Activated T-cell treated with anti-CD3 and anti-CD28 coated beads for 48 hours (primary cell): ENCODE measurements around the gene RYR3.
"Not testable (repeated sequence)": the region's sequence is repeated elsewhere in the genome, so short reads cannot be mapped to it uniquely, and the experiment has no call there.

Experiments used
- DNase-seq: peaks from one replicate; pipeline ENCODE4 v3.0.0-alpha.2; 2020; ENCODE audit warnings: low read depth

RYR3 gene

DNA sequence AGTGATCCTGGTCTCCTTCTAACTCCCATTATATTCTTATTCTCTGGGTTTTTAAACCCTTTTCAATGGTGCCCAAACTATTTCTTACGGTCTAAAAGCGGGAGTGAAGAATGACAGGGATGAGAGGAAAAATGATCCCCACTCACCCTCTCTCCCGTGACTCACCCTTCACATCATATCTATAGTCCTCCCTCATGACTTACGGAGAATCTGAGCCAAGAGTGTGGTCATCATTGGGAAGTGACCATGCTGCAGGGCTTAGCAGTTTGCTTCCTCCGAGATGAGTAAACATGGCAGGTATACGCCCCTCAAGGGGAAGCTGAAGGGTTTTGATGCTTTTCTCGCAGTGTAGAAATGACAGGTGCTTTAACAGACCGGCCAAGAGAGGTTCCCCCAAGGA, 274.0 kb downstream of the RYR3 start:
- DNase-seq: no peak

DNA sequence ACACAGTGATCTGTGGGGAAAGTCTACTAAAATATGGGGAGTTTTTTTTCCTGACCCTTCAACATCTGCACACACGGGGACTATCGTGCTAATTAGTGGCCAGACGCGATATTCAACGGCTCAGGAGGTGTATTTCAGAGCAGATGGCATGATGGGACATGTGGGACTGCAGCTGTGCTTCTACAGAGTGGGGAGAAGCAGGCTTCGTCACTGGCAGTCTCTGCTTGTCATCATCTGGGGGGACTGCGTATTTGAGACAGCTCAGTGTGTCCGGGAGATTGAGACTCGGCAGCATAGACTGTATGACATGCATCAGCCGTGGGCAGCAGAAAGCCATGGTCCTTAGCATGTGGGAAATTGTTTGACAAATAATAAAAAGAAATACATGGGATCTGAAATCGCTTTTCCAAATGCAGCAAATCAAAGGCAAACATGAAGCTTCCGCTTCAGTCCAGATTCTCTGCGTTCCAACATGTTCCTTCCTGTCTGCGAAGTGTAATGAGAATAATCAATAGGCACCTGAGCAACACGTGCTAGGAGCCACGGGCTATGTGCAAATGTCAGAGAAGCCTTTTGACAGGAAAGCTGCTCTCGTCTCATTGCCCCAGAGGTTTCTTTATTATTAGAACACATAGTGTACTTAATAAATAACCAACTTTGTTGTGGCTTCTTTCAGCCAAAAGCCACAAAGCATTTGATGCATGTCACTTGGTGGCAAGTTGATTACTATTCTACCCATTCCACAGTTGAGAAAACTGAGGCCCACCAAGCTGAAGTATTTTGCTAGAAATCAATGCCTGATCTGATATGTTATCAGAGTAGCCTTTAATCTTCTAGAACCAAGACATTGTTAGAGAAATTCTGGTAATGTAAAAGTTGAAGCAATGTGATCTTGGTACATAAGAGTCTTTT, 276.3 kb downstream of the RYR3 start:
- DNase-seq: no peak

DNA sequence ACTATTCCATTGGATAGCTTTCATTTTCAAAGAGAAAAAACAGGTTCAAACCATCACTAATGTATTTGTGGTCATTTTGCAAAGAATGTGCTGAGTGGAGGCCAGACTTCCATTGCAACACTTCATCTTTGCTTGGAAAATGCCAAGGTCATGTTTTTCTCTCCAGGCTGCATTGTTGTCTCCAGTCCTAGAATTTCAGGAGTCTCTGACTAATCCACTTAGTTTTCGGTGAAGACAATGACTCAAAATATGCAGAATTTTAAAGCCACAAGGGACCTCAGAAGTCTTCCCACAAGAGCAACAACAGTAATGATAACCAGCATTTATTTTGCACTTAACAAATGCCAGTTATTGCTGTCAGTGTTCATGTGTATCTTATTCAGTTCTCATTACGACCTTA, 277.0 kb downstream of the RYR3 start:
- no peak for DNase-seq

GRCh38 chr15:33592864-33593263, 282.1 kb downstream of the RYR3 start:
- DNase-seq: no peak

- not testable (repeated sequence) for DNase-seq
Observed at GRCh38 chr15:33598382-33598781, 287.6 kb downstream of the RYR3 start.

GRCh38 chr15:33600212-33600611, 289.4 kb downstream of the RYR3 start:
- DNase-seq: no peak

- DNase-seq: no peak
Observed at GRCh38 chr15:33601461-33601860, 290.7 kb downstream of the RYR3 start.

DNA sequence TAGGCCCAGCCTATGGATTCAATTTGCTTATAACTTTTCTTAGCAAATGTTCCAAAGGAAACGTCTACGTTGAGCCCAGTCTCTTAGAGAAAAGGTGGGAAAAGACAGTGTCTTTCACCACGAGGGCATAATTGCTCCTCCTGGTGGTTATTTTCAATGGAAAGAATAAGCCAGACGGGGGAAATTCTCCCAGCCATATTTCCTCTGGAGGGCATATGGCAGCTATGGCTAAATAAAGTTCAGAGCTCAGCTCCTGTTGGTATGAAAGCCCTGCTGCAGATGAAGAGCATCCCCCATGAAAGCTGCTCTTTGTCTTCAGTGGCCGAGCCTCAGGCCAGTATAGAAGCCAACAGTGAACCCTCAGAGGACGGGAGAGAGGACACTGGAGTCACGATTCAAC, 297.9 kb downstream of the RYR3 start:
- DNase-seq: no peak

DNA sequence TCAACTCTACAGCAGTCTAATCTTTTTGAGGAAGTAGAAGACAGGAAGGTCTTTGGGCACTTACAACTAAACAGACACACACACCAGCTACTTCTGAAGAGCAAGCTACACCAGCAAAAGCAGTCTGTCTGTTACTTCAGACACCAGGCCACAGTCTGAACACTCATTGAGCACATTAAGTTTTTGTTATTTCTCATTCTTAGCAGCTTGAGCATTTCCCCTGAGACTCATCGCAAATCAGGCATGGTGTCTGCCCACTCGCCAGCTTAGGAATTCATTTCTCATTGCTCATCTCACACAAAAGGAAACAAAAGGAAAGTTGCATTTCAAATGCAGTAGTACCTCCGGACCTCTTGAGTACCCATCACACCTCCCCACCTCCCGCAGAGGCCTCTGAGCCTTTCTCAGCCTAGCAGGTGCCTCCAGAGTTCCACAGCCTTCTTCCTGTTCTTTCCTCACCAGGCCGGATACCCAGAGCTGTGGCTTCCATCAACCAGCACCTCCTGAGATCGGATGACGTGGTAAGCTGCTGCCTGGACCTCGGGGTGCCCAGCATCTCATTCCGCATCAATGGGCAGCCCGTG, 302.0 kb downstream of the RYR3 start:
- DNase-seq: no peak

- no peak for DNase-seq
Observed at GRCh38 chr15:33616475-33616874, 305.7 kb downstream of the RYR3 start.

GRCh38 chr15:33618350-33618749, 307.6 kb downstream of the RYR3 start:
- DNase-seq: no peak

DNA sequence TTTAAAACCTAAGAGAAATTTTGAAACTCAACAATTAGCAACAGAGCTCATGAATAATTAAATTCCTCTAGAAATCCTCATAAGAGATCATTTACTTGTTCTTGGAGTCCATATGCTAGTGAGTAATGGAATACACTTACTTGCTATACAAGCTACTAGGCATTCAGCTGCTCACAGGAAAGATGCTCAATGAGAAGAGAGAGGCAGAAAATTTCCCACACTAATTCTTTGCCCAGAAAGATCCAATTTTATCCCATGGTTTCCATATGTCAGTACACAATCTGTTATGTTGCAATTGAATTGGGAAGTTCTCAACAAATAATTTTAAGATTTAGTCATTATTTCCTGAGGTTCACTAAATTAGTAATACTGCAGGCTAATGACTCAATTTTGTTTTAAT, 310.4 kb downstream of the RYR3 start:
- DNase-seq: no peak

GRCh38 chr15:33623010-33623409, 312.2 kb downstream of the RYR3 start:
- no peak for DNase-seq

GRCh38 chr15:33624439-33624838, 313.7 kb downstream of the RYR3 start:
- DNase-seq: no peak

DNA sequence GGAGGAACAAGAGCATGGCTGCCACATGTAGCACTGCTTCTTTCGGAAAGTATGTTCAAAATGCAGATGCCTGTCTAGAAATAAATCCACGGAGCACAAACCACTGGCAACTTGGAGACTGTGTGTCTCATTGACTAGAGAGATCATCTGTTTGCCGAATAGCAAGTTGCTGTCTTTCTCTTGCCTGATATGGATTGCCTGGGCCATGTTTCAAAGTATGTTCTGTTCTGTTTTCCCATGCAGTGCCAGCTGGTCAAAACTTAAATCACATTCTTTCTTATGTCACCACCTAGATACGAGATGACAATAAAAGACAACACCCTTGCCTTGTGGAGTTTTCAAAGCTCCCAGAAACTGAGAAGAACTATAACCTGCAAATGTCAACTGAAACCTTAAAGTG, 318.9 kb downstream of the RYR3 start:
- no peak for DNase-seq

DNA sequence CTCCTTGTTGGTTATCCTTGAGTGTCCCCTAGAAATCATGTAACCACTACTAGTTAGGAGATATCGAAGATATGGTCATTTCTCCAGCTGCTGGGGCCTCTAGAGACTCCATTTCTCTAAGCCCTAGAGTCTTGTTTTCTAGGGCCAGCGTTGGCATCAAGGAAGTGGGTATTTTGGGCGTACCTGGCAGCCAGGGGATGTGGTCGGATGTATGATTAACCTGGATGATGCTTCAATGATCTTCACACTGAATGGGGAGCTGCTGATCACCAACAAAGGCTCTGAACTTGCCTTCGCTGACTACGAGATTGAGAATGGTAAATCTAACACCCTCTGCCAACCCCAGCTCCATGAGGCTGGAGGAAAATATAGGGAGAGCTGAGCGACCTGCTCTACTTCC, 325.5 kb downstream of the RYR3 start:
- no peak for DNase-seq

DNA sequence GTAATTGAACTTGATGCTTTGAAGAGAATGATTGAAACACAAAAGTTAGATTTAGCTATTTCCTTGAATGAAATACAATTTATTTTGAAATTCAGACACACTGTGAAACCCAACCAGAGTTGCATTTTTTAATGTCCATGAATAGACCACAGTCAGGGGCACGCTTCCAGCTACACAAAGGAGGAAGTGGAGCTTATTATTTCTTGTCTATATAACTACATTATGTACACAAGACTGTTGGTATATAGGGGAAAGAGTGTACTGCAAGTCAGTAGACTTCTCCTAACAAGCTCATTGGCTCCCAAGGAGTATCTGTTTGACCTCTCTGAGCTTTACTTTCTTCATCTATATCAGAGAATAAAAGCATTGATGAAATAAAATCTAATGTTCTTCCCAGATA, 326.2 kb downstream of the RYR3 start:
- DNase-seq: no peak

- no peak for DNase-seq
Observed at GRCh38 chr15:33638453-33638852, 327.7 kb downstream of the RYR3 start.

DNA sequence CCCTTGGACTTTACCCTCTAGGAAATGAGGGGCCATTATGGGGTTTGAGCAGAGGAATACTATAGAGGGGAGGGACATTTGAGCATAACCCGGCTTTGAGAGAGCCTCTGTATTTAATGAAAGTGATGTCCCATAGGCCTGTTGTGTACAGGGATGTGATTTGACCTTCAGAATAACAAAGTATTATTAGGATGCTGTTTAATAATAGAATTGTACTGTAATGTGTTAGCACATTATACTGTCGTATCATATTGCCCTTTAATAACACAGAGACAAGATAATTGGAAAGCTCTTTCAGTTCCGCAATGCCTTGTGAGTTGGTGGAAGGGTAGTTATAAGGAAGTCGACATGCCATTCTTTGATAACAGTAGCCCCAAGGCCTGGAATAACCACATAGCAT, 328.3 kb downstream of the RYR3 start:
- DNase-seq: no peak

- no peak for DNase-seq
Observed at GRCh38 chr15:33639456-33639855, 328.7 kb downstream of the RYR3 start.

- DNase-seq: no peak
Observed at GRCh38 chr15:33639978-33640377, 329.2 kb downstream of the RYR3 start.

DNA sequence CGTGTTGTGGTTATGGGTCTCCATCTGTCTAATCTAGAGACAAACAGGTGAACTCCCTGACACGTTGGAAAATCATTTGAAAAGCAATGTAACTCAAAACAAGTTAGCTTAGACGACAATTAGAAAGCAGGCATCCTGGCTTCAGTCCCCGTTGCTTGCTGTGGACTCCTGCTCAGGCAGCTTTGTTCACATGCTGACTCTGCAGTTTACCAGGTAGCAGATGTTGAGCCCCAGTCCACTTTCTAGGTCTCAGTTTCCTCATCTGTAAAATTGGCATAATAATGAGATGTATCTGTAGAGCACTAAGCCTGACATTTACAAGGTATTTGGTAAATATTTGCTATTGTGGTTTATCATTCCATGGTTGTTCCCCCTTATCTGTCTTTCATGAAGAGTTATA, 330.3 kb downstream of the RYR3 start:
- DNase-seq: no peak

GRCh38 chr15:33644304-33644703, 333.5 kb downstream of the RYR3 start:
- no peak for DNase-seq

DNA sequence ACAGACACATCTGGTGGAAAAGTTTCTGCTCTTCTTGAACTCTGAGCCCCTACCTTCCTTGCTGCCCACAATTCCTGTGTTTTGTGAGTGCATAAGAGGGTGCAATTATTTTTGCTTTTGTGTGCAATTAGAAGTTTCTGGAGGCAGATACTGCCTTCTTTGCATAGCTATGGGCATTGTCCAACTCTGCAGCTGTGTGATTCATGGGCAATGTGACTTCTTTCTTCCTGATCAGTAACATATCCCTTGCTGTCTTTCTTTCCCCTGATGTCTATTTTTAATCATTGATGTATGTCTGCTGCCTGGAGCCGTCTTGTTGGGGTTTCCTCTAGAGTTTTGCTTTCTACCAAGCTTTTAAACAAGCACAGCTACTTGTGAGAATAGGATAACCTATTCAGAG, 336.0 kb downstream of the RYR3 start:
- DNase-seq: no peak
